ENCODE measurements around the gene STAT4. TPM values are rescaled to one million over a fixed set of nuclear protein-coding genes. Genes with fewer than 3 reads are reported as not detected.

STAT4 gene
- total RNA-seq, 1 experiment from 2014 or later = not detected

GRCh38 chr2:191023235-191023679 is 127.5 kb downstream of the STAT4 start:
- Histone ChIP-seq H3K9me3 (ENCODE audit: low read length) (no peaks in the 10 kb centered on the region), H3K9ac (ENCODE audit: low read length) (no peak overlapping the region), H3K27ac (ENCODE audit: low read length) (no peak overlapping the region), H3K4me3 (ENCODE audit: low read length) (no peak overlapping the region), H3K4me2 (ENCODE audit: low read depth, low read length, poor library complexity, severe bottlenecking) (no peak overlapping the region), H3K79me2 (ENCODE audit: low read length) (no peaks in the 10 kb centered on the region), H3K4me1 (ENCODE audit: low read length) (peaks cover 16% of the 10 kb centered on the region), H4K20me1 (ENCODE audit: insufficient read depth, low read depth, low read length) (no peaks in the 10 kb centered on the region), H3K36me3 (ENCODE audit: insufficient read depth, low read length) (no peaks in the 10 kb centered on the region), H3K27me3 (ENCODE audit: low read length) (no peaks in the 10 kb centered on the region), H2AFZ (ENCODE audit: low read length) (no peak overlapping the region), H3K9me2 (replicated peaks; ENCODE audit: insufficient read depth, low read length) (no peaks in the 10 kb centered on the region)
- DNase-seq = no peak

GRCh38 chr2:191020742-191021381 is 129.9 kb downstream of the STAT4 start:
- Histone ChIP-seq H3K4me2 (ENCODE audit: low read depth, low read length, poor library complexity, severe bottlenecking) (peak overlapping the region; percentile 76), H3K9me2 (replicated peaks; ENCODE audit: insufficient read depth, low read length) (no peaks in the 10 kb centered on the region), H3K9ac (ENCODE audit: low read length) (peak overlapping the region; percentile 76), H3K4me3 (ENCODE audit: low read length) (peak overlapping the region; percentile 76), H3K27me3 (ENCODE audit: low read length) (no peaks in the 10 kb centered on the region), H3K27ac (ENCODE audit: low read length) (peak overlapping the region; percentile 29; the same call in 1 of the 2 replicates), H3K9me3 (ENCODE audit: low read length) (no peaks in the 10 kb centered on the region), H4K20me1 (ENCODE audit: insufficient read depth, low read depth, low read length) (no peaks in the 10 kb centered on the region), H2AFZ (ENCODE audit: low read length) (peak overlapping the region; percentile 69), H3K79me2 (ENCODE audit: low read length) (no peaks in the 10 kb centered on the region), H3K4me1 (ENCODE audit: low read length) (peaks cover 16% of the 10 kb centered on the region), H3K36me3 (ENCODE audit: insufficient read depth, low read length) (no peaks in the 10 kb centered on the region)
- DNase-seq = peak; percentile 53

GRCh38 chr2:191020221-191020741 is 130.5 kb downstream of the STAT4 start:
- Histone ChIP-seq H3K9me2 (replicated peaks; ENCODE audit: insufficient read depth, low read length) (no peaks in the 10 kb centered on the region), H3K79me2 (ENCODE audit: low read length) (no peaks in the 10 kb centered on the region), H3K4me3 (ENCODE audit: low read length) (peak overlapping the region; percentile 76), H3K27me3 (ENCODE audit: low read length) (no peaks in the 10 kb centered on the region), H2AFZ (ENCODE audit: low read length) (peak overlapping the region; percentile 69), H4K20me1 (ENCODE audit: insufficient read depth, low read depth, low read length) (no peaks in the 10 kb centered on the region), H3K4me1 (ENCODE audit: low read length) (peaks cover 16% of the 10 kb centered on the region), H3K9me3 (ENCODE audit: low read length) (no peaks in the 10 kb centered on the region), H3K9ac (ENCODE audit: low read length) (peak overlapping the region; percentile 76), H3K27ac (ENCODE audit: low read length) (peak overlapping the region; percentile 29; the same call in 1 of the 2 replicates), H3K4me2 (ENCODE audit: low read depth, low read length, poor library complexity, severe bottlenecking) (peak overlapping the region; percentile 76), H3K36me3 (ENCODE audit: insufficient read depth, low read length) (no peaks in the 10 kb centered on the region)
- peak; percentile 97 for DNase-seq

- no peaks in the 10 kb centered on the region for H4K20me1 ChIP-seq (ENCODE audit: insufficient read depth, low read depth, low read length)
- H3K27ac ChIP-seq (ENCODE audit: low read length) = no peak overlapping the region
- no peaks in the 10 kb centered on the region for H3K9me3 ChIP-seq (ENCODE audit: low read length)
- peak overlapping the region; percentile 76 for H3K4me2 ChIP-seq (ENCODE audit: low read depth, low read length, poor library complexity, severe bottlenecking)
- peak overlapping the region; percentile 76 for H3K9ac ChIP-seq (ENCODE audit: low read length)
- peaks cover 22% of the 10 kb centered on the region for H3K4me1 ChIP-seq (ENCODE audit: low read length)
- peak overlapping the region; percentile 76 for H3K4me3 ChIP-seq (ENCODE audit: low read length)
- DNase-seq = no peak
- H2AFZ ChIP-seq (ENCODE audit: low read length) = peak overlapping the region; percentile 70
- H3K9me2 ChIP-seq (replicated peaks; ENCODE audit: insufficient read depth, low read length) = no peaks in the 10 kb centered on the region
- H3K79me2 ChIP-seq (ENCODE audit: low read length) = no peaks in the 10 kb centered on the region
- H3K27me3 ChIP-seq (ENCODE audit: low read length) = no peaks in the 10 kb centered on the region
- H3K36me3 ChIP-seq (ENCODE audit: insufficient read depth, low read length) = no peaks in the 10 kb centered on the region
Observed at GRCh38 chr2:191019376-191019775, 131.4 kb downstream of the STAT4 start.

- Histone ChIP-seq H3K9me3 (ENCODE audit: low read length) (no peaks in the 10 kb centered on the region), H3K9ac (ENCODE audit: low read length) (no peak overlapping the region), H3K79me2 (ENCODE audit: low read length) (peaks cover 2% of the 10 kb centered on the region), H4K20me1 (ENCODE audit: insufficient read depth, low read depth, low read length) (no peaks in the 10 kb centered on the region), H3K4me3 (ENCODE audit: low read length) (no peak overlapping the region), H3K27ac (ENCODE audit: low read length) (no peak overlapping the region), H2AFZ (ENCODE audit: low read length) (no peak overlapping the region), H3K4me1 (ENCODE audit: low read length) (peaks cover 24% of the 10 kb centered on the region), H3K27me3 (ENCODE audit: low read length) (no peaks in the 10 kb centered on the region), H3K9me2 (replicated peaks; ENCODE audit: insufficient read depth, low read length) (no peaks in the 10 kb centered on the region), H3K4me2 (ENCODE audit: low read depth, low read length, poor library complexity, severe bottlenecking) (no peak overlapping the region), H3K36me3 (ENCODE audit: insufficient read depth, low read length) (no peaks in the 10 kb centered on the region)
- DNase-seq = no peak
Observed at GRCh38 chr2:191018643-191019119, 132.1 kb downstream of the STAT4 start.

GRCh38 chr2:191018048-191018447 is 132.7 kb downstream of the STAT4 start:
- H3K4me2 ChIP-seq (ENCODE audit: low read depth, low read length, poor library complexity, severe bottlenecking) = no peak overlapping the region
- H2AFZ ChIP-seq (ENCODE audit: low read length) = no peak overlapping the region
- H3K9ac ChIP-seq (ENCODE audit: low read length) = no peak overlapping the region
- no peaks in the 10 kb centered on the region for H3K27me3 ChIP-seq (ENCODE audit: low read length)
- DNase-seq = no peak
- H3K4me1 ChIP-seq (ENCODE audit: low read length) = peaks cover 28% of the 10 kb centered on the region
- peaks cover 8% of the 10 kb centered on the region for H3K79me2 ChIP-seq (ENCODE audit: low read length)
- H4K20me1 ChIP-seq (ENCODE audit: insufficient read depth, low read depth, low read length) = no peaks in the 10 kb centered on the region
- H3K27ac ChIP-seq (ENCODE audit: low read length) = no peak overlapping the region
- H3K36me3 ChIP-seq (ENCODE audit: insufficient read depth, low read length) = no peaks in the 10 kb centered on the region
- no peaks in the 10 kb centered on the region for H3K9me3 ChIP-seq (ENCODE audit: low read length)
- H3K9me2 ChIP-seq (replicated peaks; ENCODE audit: insufficient read depth, low read length) = no peaks in the 10 kb centered on the region
- no peak overlapping the region for H3K4me3 ChIP-seq (ENCODE audit: low read length)

- Histone ChIP-seq H3K27ac (ENCODE audit: low read length) (no peak overlapping the region), H3K36me3 (ENCODE audit: insufficient read depth, low read length) (peaks cover 4% of the 10 kb centered on the region; the same call in 1 of the 2 replicates), H3K9ac (ENCODE audit: low read length) (no peak overlapping the region), H2AFZ (ENCODE audit: low read length) (no peak overlapping the region), H3K4me1 (ENCODE audit: low read length) (peaks cover 29% of the 10 kb centered on the region), H3K27me3 (ENCODE audit: low read length) (no peaks in the 10 kb centered on the region), H3K79me2 (ENCODE audit: low read length) (peaks cover 29% of the 10 kb centered on the region), H3K9me3 (ENCODE audit: low read length) (no peaks in the 10 kb centered on the region), H3K4me2 (ENCODE audit: low read depth, low read length, poor library complexity, severe bottlenecking) (no peak overlapping the region), H3K4me3 (ENCODE audit: low read length) (no peak overlapping the region), H3K9me2 (replicated peaks; ENCODE audit: insufficient read depth, low read length) (no peaks in the 10 kb centered on the region), H4K20me1 (ENCODE audit: insufficient read depth, low read depth, low read length) (no peaks in the 10 kb centered on the region)
- DNase-seq = no peak
Observed at GRCh38 chr2:191015831-191016230, 135.0 kb downstream of the STAT4 start.

- no peaks in the 10 kb centered on the region for H3K9me3 ChIP-seq (ENCODE audit: low read length)
- no peak overlapping the region for H2AFZ ChIP-seq (ENCODE audit: low read length)
- H3K9me2 ChIP-seq (replicated peaks; ENCODE audit: insufficient read depth, low read length) = no peaks in the 10 kb centered on the region
- no peak overlapping the region for H3K4me3 ChIP-seq (ENCODE audit: low read length)
- no peak for DNase-seq
- H3K36me3 ChIP-seq (ENCODE audit: insufficient read depth, low read length) = peaks cover 4% of the 10 kb centered on the region; the same call in 1 of the 2 replicates
- H3K79me2 ChIP-seq (ENCODE audit: low read length) = peaks cover 31% of the 10 kb centered on the region
- H3K4me2 ChIP-seq (ENCODE audit: low read depth, low read length, poor library complexity, severe bottlenecking) = no peak overlapping the region
- no peaks in the 10 kb centered on the region for H3K27me3 ChIP-seq (ENCODE audit: low read length)
- peaks cover 25% of the 10 kb centered on the region for H3K4me1 ChIP-seq (ENCODE audit: low read length)
- H4K20me1 ChIP-seq (ENCODE audit: insufficient read depth, low read depth, low read length) = no peaks in the 10 kb centered on the region
- H3K9ac ChIP-seq (ENCODE audit: low read length) = no peak overlapping the region
- H3K27ac ChIP-seq (ENCODE audit: low read length) = no peak overlapping the region
Observed at GRCh38 chr2:191015239-191015638, 135.6 kb downstream of the STAT4 start.

Data from Karpas-422 (cell line).